Astrocyte of the spinal cord (primary cell): ENCODE results near the gene TERT.

Experiments
- DNase-seq: peaks from one replicate; pipeline ENCODE4 v3.0.0; 2011; ENCODE audit warnings: low read depth, low spot score
- H3K4me3 ChIP-seq: 2 replicates; pipeline ENCODE4 v1.5.1; 2011; ENCODE audit warnings: low read depth, mild to moderate bottlenecking, low read length, moderate library complexity
- CTCF ChIP-seq: IDR thresholded peaks from 2 replicates; pipeline ENCODE4 v1.5.1; 2012; ENCODE audit warnings: low read depth, mild to moderate bottlenecking, low read length, inconsistent platforms
- in situ Hi-C: cut with HindIII; loops from 2 replicates; pipeline ENCODE4 v1.10.0; 2017; ENCODE audit warnings: low sequenced_read_pairs

Gene TERT

GRCh38 chr5:1274471-1274870, 20.4 kb downstream of the TERT start:
- H3K4me3 ChIP-seq, result no peak overlapping the region
- DNase-seq, result no peak
- in situ Hi-C loops, result no loop called here
- TF ChIP-seq CTCF, result no peak

GRCh38 chr5:1273745-1274144, 21.1 kb downstream of the TERT start:
- no peak for DNase-seq
- in situ Hi-C loops, result no loop called here
- H3K4me3 ChIP-seq, result no peak overlapping the region
- no peak for TF ChIP-seq CTCF

- no peak overlapping the region for H3K4me3 ChIP-seq
- in situ Hi-C loops, result no loop called here
- TF ChIP-seq CTCF, result no peak
- DNase-seq, result no peak
Measured at GRCh38 chr5:1272201-1272600, 22.7 kb downstream of the TERT start.

- in situ Hi-C loops, result no loop called here
- no peak for TF ChIP-seq CTCF
- no peak overlapping the region for H3K4me3 ChIP-seq
- DNase-seq, result no peak
Measured at GRCh38 chr5:1270933-1271914, 23.6 kb downstream of the TERT start.

GRCh38 chr5:1270426-1270825, 24.4 kb downstream of the TERT start:
- in situ Hi-C loops, result no loop called here
- no peak for TF ChIP-seq CTCF
- no peak for DNase-seq
- no peak overlapping the region for H3K4me3 ChIP-seq

GRCh38 chr5:1268666-1269065, 26.2 kb downstream of the TERT start:
- no peak overlapping the region for H3K4me3 ChIP-seq
- TF ChIP-seq CTCF, result no peak
- in situ Hi-C loops, result no loop called here
- DNase-seq, result no peak
